ENCODE data around the gene TNNT2.
A peak's percentile ranks its signal among the peaks of the same experiment; 100 is the strongest.

Gene TNNT2

DNA sequence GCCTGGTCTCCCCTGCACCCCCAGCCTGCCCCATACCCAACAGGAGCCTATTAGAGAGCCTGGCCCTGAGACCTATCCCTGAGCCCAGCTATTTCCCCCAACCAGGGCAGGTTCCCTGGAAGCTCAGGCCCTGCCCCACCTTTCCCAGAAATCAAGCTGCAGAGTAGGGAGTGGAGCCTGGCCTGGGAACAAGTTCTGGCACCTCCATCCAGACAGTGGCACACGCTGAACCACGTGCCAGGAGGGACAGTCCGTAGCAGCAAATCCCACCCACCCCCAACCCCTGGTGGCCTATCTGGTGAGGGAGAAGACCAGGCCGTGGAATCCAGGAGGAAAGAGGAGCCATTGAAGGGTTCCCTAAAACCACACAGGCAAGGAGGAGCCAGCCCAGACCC lies 22.6 kb downstream of the TNNT2 start:
- DNase-seq: no peak

DNA sequence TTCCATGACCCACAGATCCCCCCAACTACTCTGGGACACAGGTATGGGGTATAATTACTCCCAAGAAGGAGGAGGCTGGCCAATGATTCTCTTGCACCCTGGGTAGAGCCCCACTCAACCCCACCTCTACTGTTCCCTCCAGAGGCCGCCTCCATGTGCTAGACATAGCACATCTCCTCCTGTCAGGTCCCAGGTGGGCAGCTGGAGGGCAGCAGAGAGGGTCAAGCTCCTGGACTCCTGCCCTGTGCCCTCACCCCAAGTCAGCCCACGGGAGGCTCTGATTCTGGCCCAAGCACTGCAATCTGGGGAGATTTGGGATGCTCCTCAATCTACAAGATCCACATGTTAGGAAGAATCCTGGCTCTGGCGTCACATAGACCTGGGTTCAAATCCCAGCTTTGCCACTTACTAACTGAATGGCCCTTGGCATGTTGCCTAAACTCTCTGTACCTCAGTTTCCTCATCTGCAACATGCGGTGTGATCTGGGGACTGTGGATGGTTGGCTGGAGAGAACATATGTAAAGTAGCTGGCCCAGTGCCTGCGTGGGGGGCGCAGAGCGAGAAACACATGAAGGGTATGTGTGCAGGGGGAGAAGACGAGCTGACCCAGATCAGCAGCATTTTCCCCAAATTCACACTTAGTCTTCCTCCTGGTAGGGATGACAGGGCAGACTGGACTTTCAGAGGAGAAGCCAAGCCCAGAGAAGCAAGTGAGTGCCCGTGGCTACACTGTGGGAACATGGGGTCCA lies 23.2 kb downstream of the TNNT2 start:
- no peak for DNase-seq

DNA sequence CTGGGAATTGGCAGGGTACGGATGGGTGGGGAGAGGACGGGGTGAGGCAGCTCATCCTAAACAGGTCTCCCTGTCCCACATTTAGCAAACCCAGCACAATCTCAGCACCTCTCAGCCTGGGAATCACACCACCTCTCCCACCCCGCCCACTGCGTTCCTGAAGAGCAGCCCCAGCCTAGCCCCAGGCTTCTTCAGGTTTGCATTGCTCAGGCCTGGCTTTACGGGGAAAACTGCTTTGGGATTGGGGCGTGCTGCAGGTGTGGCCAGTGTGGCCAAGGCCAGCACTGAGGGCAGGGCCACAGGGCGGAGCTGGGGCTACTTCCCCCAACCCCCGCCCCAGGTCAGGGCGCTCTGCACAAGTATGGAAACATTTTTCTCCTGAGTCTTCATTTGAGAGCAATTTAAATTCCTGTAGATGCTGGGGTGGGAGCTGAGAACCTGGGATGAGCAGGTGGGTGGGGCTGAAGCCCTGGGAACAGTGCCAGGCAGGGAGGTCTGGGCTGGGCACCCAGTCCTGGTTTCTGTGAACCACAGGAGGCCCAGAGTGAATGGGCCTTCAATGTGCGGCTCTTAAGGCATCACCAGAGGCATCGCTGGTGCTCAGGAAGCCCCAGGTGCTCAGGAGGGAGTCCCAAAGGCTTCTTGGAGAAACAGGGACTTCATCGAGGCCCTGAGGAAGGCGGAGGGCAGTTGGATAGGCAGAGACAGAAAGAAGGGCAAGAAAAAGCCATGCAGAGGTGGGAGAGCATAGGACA lies 24.1 kb downstream of the TNNT2 start:
- no peak for DNase-seq

DNA sequence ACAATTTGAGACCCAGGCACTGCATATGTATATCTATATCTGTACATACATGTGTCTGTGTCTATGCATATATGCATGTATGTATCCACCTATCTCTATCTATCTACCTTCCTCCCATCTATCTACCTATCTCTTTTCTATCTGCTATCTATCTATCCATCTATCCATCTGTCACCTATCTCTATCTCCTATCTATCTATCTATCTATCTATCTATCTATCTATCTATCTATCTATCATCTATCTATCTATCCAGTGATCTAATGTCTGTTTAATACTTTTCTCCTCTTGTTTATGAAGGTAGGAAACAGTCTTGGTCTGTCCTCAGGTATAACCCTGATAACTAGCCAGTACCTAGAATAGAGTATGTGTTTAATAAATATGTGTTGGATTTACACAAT lies 25.9 kb downstream of the TNNT2 start:
- DNase-seq: no peak

DNA sequence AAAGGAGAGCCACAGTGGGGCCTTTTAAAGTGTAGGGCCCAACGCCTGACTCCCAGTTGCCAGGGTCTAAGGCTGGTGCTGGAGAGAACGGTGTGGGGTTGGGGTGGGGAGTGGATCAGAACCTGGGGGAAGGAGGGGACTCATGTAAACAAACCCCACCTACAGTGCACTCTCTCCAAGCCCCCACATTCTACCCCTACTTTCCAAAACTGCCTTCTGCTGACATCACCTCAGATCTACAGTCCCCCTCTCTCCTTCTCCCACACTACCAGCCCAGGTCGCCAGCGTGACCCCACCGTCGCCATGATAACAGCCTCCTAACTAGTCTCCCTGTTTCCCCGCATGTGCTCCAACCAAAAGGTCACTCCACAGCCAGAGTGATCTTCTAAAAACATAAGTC lies 26.6 kb downstream of the TNNT2 start:
- DNase-seq: no peak

DNA sequence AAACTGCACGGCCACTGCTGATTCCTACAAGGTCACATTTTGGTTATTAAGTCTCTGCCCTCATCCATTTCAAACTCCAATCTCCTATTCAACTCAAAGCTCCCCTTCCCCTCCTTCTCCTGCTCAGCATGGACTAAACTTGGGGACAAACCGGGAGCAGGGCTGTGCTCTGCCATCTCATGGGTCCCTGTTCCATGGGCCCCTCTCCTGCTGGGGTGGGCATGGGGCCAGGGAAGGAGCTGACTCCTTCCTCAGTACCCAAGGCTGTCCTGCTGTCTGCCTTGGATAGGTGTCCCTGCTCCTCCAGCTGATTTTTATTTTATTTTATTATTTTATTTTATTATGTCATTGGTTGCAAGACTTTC lies 27.1 kb downstream of the TNNT2 start:
- no peak for DNase-seq

DNA sequence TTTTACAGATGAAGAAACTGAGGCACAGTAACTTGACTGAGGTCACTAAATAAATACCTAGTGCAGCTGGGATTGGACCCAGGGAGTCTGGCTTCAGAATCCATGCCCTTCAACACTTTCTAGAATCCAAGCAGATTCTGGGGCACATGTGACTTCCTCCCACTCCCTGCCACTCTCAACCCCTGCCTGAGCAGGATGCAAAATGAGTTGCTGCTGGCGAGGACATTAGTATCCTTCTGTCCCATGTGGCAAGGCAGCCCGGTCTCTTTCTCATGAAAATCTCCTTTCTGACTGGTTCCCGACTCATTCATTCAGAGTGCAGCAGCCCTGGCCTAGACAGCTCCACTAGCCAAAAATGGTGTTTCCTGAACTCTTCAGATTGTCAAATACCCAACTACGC lies 28.4 kb downstream of the TNNT2 start:
- DNase-seq: no peak

DNA sequence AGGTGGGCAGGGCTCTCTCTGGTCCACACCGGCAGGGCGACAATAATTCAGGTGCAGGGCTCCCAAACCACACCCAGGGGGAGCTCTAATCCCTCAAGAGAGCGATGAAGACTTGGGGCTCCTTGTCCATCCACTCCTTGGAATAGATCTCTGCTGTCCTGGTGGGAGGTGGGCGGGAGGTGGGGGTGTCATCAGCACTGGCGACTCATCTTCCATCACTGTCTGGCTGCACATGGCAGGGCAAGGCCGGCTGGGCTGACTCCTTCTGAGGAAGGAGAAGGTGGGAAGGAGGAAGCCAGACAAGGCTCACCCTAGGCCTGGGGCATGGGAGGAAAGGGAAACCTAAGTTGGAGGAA lies 29.3 kb downstream of the TNNT2 start:
- peak; percentile 54 for DNase-seq

DNA sequence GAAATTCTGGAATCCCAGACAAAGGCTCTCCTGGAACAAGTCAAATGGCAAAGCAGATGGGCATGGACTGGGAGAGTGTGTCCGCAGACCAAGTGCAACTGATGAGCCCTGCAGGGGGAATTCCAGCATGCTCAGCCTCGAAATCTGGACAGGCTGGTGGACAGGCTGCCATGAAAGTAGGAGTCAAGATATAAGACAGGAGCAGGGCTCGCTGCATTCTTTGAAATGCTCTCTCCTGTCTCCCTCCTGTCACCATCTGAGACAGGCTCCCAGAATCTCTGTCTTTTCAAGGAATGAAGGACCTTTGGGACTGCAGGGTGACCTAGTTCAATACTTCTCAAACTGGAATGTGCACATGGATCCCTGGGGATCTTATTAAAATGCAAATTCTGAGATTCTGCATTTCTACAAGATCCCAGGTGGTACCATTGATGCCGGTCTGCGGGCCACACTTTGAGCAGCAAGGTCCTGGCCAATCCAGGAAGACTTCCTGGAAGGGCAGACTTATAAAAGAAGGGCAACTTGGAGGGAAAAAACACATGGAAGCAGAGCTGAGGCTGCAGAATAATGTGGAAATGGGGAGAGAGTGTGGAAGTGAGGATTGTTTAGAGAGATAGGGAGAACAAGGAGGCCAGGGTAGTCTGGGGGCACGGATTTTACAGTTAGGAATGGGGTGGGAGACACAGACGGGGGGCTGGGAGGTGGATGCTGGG lies 29.8 kb downstream of the TNNT2 start:
- no peak for DNase-seq

DNA sequence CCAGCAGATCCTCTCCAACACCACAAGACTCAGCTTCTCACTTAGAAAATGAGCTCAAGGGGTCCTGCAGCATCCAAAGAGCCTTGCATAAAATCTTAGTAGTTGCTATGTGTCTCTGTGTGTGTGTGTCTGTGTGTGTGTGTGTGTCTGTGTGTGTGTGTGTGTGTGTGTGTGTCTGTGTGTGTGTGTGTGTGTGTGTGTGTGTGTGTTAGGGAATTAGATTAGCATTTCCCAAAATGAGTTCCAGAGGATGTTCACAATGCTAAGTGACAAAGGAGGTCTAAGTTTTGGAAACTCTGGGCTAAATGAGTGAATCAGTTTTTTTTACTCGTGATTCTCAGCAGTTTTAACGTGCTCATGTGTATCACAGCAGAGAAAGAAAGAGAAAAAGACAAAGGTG lies 30.5 kb downstream of the TNNT2 start:
- DNase-seq: no peak

DNA sequence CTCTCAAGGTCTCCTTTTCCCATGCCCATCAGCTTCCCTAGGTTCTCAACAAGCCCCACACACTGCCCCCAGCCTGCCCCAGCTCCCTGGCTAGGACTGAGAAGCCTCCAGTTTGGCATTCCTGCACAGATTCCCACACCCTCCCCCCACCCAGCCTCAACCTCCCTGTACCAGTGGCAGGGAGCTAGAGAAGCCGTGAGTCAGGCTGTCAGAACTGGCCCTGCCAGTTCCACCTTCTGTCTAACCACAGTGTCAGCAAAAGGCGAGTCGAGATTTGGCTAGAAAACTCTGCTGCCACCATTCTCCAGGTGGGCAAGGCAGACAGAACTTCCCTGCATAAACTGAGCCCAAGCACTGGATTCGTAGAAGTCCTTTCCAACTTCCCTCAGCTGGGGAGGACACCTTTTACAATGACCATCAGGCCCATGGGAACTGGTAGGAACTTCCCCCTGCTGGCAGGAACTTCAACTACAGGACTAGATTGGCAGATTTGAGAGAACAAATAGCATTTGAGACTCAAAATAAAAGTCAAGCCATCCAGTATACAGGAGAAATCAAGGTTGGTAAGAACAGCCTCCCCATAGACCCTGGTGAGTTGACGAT lies 31.0 kb downstream of the TNNT2 start:
- peak; percentile 27 for DNase-seq

DNA sequence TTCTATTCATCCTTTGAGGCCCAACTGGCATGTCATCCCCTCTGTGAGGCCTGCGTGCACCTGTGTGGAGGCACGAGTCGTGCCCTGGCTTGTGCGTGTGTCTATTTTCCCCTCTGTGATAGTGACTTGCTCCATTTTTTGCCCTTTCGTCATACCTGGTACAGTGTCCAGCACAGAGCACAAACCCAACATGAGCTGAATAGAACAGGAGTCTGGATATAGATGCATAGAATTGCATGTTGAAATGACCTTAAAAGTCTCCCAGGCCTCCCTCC lies 32.5 kb downstream of the TNNT2 start:
- DNase-seq: no peak

DNA sequence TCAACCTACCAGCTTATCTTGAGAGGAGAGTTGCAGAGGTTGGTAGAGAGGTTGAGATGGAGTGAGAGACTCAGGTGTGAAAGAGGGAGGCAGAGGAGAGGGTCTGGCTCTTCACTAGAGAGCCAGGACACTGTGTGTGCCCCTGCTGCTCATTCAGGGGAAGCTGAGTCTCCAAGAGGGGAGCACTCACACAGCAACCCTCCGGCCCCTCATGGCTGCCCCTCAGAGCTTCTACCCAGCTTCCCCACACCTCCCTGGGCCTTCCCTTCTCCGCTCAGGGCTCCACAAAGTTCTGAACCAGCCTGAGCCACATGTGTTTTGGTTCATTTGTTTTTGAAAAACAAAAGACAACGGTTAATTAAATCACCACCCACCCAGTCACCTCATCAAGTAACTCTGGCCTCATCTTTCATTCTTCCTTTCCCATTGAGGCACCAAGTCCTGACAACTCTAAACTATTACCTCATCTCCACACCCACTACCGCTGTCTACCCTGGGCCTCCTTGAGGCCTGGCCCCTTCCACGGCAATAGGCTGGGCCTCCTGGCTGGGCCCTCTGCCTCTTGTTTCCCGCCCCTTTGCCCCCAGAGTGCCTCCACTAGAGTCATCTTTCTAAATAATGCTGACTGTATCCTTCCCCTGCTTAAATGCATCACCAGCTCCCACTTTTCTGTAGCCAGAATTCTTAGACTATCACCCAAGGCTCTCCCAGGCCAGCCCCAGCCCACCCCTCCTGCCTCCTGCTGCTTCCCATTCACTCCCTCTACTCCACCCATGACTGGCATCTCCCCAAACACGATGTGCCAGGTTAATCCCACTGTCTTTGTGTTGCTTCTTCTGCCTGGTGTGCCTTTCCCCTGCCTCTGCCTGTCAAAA lies 33.0 kb downstream of the TNNT2 start:
- DNase-seq: no peak

DNA sequence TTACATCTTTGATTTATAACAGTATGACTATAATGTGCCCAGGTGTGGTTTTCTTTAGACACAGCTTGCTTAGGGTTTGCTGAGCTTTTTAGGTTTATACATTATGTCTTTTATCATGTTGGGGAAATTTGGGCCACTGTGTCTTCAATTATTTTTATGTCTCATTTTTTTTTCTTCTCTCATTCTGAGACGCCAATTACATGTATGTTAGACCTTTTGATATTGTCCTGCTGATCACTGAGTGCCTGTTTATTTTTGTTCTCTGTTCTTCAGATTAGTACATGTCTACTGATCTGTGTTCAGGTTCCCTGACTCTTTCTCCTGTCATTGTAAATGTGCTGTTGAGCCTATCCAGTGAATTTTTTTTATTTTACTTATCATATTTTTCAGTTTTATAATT lies 36.1 kb downstream of the TNNT2 start:
- DNase-seq: no peak

DNA sequence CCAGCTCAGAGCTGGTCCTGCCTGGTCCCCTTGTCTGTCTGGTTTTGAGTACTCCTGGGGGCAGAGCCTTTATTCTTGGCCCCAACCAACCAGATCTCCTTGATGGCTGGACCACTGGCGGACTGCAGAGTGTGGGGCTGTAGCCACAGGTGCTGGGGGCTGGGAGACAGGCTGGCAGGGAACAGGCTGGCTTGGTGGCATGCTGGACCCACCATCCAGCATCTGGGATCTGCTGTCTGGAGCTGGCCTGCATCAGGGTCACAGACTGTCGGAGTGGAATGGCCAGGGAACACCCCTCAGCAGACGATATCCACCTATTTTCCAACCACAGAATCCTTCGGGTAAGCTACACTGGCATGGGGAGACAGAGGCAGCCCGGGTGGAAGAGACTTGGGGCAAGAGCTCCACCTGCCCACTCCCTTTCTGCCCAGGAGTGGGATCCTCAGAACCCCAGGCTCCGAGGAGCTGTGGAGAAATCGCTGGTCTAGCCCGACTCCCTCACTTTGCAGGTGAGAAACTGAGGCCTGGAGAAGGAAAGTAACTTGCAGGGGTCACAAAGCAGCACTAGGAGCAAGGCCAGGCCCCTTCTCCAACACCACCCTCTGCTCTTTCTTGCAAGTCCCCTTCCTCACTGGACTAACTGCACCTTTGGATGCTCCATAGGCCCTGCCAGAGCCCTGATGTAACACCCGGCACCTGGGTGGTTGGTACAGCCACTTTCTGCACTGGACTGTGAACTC lies 40.6 kb downstream of the TNNT2 start:
- DNase-seq: no peak

DNA sequence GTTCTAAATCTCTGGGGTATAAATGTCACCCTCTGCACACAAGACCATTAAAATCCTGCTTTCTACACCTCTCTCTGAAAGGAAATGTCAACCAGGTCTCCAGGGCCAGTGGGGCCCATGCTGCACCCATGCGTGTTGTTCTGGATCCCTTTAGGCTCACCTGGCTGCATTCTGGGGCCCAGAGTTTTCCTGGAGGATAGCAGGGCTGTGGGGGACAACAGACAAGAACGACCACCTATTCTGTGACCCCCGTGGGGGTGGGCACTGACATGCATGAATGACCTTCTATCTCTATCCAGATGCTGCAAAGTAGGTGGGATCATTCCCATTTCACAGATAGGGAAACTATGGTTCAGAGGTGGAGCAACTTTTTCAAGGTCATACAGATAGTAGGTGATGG lies 41.6 kb downstream of the TNNT2 start:
- DNase-seq: no peak

DNA sequence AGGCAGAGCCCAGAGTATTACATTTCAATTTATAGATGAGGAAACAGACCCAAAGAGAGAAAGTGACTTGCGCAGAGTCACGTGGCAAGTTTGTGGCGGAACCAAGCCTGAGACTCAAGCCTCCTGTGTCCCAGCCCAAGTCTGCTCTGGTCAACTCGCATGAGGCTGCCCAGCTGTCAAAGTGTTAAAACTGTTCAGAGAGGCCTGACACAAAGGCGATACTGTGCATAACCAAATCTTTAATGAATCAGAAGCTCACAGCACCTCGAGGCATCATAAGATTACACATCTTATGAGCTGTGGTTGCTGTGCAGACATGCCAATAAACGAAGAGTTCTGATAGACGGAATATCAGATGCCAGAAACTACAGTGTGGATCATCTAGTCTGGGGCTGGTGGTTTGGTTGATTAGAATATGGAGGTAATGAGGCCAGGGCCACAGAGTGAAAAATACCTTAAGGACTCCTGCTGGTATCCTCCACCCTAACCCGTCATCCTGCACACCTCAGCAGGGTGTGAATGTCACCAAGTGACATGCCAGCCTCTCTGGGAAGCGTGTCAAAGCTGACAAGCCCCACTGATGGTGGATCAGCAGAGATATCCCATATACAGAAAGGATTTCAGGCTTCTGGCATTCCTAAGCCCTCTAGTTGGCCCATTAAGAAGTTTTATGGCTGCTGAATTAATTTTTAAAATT lies 42.2 kb downstream of the TNNT2 start:
- no peak for DNase-seq

DNA sequence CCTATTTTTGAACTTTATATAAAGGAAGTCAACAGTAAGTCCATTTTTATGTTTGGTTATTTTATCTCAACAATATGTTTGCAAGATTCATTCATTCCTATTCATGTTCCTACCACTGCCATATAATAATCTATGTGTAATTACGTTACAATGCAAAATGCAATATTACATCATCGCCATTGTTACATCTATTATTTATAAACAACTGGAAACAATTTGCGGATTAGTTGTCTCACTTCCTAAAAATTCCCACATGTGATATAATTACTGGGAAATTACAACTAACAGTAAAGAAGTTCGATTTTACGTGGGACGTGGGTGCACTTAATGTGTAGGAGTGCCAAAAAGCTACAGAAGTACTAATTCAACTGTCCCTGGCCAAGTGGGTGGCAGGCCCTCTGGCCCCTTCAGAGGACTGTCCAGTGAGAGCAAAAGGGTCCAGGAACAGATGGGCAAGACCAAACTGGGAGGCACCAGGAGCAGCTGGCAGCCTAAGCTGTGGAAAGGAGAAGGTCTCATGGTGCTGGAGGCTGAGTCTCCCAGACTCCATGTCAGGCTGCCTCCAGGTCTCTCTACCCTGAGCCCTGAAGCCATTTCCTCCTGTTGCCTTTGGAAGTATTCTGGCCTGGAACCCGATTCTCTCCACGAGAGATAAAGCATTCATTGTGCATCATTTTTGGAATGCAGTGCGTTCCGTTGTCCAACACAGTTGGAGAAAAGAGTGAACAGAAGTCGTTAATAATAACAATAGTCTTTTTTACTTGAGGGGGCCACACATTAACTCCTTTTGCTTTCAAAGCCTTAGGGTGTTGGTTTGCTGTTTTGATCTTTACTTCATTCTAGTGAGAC lies 42.9 kb downstream of the TNNT2 start:
- no peak for DNase-seq

DNA sequence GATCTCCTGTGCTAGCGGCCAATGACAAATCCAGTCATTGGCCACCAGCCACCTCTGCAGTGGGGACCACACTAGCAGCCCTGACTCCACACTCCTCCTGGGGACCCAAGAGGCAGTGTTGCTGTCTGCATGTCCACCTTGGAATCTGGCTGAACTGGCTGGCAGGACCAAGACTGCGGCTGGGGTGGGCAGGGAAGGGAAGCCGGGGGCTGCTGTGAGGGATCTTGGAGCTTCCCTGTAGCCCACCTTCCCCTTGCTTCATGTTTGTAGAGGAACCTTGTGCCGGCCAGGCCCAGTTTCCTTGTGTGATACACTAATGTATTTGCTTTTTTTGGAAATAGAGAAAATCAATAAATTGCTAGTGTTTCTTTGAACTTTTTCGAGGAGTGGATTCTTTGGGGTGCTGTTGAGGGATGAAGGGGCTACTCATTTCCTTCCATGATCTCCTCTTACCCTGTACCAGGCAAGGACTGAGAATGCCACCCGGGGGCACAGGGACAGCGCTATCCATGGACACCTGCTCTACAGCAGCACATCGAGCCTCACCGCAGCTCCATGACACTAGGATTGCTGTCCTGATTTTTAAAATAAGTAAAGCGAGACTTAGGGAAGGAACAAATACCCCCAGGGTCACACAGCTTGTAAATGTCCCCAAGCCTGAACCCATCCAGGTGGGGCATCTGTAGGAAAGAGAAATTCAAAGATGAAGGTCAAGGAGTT lies 44.7 kb downstream of the TNNT2 start:
- no peak for DNase-seq

DNA sequence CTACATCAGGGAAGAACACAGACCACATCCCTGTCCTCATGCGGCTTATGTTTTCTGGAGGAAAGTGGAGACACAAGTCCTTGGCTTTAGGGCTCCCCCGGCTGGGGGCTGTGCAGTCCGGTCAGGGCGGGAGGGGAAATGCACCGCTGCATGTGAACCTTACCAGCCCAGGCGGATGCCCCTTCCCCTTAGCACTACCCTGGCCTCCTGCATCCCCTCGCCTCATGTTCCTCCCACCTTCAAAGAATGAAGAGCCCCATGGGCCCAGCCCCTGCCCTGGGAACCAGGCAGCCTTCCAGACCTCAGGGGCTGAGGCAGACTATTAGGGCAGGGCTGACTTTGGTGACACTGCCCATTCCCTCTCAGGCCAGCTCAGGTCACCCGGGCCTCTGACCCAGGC lies 45.5 kb downstream of the TNNT2 start:
- no peak for DNase-seq
